ENCODE data around the gene DAPK1.

Gene DAPK1

GRCh38 chr9:87674565-87675299 lies 177.1 kb downstream of the DAPK1 start:
- no peak for DNase-seq

DNA sequence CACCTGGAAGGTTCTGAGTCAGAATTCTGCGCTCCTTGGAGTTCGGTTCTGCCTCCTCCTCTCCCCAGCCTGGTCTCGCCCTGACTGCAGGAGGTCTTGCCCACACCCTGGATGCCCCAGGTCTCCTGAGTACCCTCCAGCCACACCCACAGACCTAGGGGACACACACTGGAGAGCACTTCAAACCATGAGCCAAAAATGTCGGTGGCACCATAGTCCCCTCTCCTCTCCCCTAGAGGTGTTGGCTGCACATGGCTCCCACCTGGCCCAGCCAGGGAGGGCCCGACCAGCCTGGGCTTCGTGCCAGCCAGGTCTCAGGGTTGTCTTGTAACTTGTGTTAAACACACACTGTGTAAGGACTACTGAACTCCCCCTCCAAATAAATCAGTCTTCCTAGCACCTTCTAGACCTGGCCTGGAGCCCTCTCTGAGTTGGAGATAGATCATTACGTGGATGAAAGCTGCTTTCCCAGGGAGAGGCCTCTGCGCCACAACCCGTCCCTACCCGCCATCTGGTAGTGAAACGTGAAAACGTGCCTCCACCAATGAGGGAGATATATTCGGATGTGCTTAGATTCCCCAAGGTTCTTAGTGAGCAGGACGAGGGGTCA lies 178.3 kb downstream of the DAPK1 start:
- no peak for DNase-seq

- no peak for DNase-seq
These were observed 179.5 kb downstream of the DAPK1 start for GRCh38 chr9:87676976-87677775.

GRCh38 chr9:87677776-87678587 lies 180.3 kb downstream of the DAPK1 start:
- no peak for DNase-seq

DNA sequence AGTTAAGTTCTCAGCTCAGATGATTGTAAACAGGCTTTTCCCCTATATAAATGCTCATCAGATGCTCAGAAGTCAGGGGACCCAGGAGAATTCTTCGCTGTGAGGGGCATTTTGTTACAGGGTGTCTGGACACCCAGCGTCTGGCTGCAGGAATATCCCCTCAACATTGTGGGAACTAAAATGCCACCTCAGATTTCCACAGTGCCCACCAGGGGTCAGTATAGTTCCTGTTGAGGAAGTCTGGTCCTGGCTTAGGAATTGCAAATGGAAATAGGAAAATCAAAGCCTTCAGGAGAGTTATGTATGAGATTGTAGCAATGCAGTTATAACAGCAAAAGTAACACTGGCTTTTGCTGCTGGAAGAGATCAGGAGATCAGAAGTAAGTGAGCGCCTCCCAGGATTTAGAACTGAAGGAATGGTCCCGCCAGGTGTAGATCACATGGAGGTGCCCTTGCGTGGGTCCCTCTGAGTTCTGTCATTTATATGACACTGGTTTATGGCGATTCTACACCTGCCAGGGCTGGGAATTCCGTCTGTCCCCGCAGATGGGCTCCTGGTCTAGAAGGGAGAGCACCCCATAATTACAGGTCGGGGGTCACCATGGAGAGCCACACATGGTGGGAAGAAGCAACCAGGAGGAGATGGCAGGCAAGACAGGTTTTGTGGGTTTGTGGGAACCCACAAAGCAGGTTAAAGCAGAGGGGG lies 181.1 kb downstream of the DAPK1 start:
- DNase-seq: no peak

DNA sequence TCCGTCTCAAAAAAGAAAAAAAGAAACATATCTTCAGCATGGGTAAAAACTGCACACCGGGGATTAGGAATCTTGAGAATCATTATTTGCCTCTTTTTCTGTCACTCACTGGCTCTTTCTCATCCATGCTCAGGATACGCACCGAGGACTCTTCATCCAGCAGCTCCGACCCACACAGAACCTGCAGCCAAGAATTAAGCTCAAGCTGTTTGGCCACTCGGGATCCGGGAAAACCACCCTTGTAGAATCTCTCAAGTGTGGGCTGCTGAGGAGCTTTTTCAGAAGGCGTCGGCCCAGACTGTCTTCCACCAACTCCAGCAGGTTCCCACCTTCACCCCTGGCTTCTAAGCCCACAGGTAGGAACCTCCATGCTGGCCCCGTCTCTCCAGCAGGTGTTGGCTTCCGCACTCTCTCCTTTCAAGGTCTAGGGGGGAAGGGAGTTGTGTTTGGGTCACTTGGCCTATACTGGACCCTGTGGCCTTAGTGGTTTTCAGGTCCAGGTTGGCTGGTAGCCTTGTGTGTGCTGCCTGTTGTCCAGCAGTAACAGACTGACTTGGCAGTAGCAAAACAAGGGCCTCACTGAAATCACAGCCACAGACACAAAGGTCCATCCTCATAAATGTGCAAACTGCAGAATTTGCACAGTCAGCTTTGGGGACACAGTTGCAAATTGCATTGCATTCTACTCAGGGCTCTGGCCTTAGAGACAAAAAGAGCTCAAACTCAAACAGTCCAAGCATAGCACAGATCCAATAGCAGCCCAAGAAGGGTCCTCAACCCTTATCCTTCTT lies 183.8 kb downstream of the DAPK1 start:
- DNase-seq: no peak

GRCh38 chr9:87682085-87682484 lies 184.4 kb downstream of the DAPK1 start:
- DNase-seq: no peak

DNA sequence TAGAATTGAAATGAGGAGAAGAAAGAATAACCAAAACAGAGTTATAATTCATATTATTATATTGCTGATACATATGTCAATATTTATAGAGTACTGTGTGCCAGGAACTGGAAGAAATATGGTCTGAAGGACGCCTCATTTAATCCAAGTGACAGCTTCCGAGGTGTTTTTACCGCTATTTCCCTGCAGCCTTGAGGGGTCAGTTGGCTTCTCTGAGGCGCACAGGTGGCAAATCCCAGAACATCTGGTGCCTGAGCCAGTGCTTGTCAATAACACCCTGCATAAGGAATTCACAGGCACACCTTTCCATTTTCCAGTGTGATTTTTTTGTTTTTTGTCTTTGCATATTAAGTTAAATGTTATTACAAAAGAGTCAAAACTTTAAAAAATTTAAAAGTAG lies 185.0 kb downstream of the DAPK1 start:
- DNase-seq: no peak

- no peak for DNase-seq
These were observed 186.3 kb downstream of the DAPK1 start for GRCh38 chr9:87683751-87684626.

- DNase-seq: no peak
These were observed 187.1 kb downstream of the DAPK1 start for GRCh38 chr9:87684627-87685219.

DNA sequence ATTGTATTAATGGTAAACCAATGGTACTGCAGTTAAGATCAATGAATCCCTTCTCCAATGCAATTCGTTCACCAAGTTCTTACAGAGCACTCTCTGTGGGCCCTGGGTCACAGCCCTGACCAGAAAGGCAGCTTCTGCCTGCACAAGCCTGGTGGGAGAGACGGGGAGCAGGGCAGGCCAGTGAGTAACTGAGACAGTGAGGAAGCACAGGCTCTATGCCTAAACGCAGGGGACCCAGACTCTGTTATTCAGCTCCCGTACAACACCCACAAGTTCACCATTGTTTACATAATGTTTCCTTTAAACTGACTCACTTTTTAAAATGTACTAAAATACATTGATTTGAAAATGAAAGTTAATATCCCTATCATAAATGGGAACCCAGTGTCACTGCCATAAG lies 187.8 kb downstream of the DAPK1 start:
- no peak for DNase-seq

- no peak for DNase-seq
These were observed 188.3 kb downstream of the DAPK1 start for GRCh38 chr9:87685871-87686519.

- no peak for DNase-seq
These were observed 188.9 kb downstream of the DAPK1 start for GRCh38 chr9:87686520-87687090.

DNA sequence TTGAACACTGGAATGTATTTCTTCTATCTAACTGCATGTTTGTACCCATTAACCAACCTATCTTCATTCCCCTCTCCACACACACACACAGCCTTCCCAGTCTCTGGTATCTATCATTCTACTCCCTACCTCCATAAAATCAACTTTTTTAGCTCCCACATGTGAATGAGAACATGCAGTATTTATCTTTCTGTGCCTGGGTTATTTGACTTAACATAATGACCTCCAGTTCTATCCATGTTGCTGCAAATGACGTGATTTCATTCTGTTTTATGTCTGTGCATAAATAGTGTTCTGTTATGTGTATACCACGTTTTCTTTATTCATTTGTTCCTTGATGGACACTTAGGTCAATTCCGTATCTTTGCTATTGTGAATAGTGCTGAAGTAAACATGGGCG lies 189.5 kb downstream of the DAPK1 start:
- no peak for DNase-seq

DNA sequence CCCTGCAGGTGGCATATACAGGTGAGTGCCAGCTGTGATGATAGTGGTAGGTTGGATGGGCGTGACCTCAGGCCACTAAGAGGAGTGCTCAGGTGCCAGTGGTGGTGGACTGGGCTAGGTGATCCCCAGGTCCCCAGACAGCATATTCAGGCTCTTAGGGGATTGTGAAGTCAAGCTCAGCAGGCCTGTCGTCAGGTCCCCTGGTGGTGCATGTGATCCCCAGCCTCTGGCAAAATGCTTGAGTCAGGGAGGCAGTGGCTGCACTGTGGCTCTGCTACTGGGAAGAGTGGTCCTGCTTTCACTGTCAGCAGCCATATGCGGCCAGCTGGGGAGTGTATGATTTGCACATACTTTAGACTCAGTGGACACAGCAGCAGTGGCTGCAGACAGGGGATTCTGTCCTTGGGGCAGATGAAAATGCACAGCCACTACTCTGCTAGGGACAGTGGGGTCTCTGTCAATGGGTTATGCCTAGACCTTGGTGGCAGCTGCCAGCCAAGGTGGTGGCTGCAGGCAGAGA lies 196.6 kb downstream of the DAPK1 start:
- DNase-seq: no peak

GRCh38 chr9:87695523-87695922 lies 197.9 kb downstream of the DAPK1 start:
- DNase-seq: no peak

- no peak for DNase-seq
These were observed 199.0 kb downstream of the DAPK1 start for GRCh38 chr9:87696641-87697040.

GRCh38 chr9:87698069-87698809 lies 200.6 kb downstream of the DAPK1 start:
- no peak for DNase-seq

Data from activated CD4-positive, CD25-positive, alpha-beta regulatory T cell treated with anti-CD3 and anti-CD28 coated beads, Interleukin-2, amount 50 U/mL, for 72 hours (primary cell).